ENCODE results near the gene MAPK8IP2.

The MAPK8IP2 gene

GRCh38 chr22:50576070-50576469 lies 24.5 kb upstream of the MAPK8IP2 start:
- DNase-seq = no peak

DNA sequence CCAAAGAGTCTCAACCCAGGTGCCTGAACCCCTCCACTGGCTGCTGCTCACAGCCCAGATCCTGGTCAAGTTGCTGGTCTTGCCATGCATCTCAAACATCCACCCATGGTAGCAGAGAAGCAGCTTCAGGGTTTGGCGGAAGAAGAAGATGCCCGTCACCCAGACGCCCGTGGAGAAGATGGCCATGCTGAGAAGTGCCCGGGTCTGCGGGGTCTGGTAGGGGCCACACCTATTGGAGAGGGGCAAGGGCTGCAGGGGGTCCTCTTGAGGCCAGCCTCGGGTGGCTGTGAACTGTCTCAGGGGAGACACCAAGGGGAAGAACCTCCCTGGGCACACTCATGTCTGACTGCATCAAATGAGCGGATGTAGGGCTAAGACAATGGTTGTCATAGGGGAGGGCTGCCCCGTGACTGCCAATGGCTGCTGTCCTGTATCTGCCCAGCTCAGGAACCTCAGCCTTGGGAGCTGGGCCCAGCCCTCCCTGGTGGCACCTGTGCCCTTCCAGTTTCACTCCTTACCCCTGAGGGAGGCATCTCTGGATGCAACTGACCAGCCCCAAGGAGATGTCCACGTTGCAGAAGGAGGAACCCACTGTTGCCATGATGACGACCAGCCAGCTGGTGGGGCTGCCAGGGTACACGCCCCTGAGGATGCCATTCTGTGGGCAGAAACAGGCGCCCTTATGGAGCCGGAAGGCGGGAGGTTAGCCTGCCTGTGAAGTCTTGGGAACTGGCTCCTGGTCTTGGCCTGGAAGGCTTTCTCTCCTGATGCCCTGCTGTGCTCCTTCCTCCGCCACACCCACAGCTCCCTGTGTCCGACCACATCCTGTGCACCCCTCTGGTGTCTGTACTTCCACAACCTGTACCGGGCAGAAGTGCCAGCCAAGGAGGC lies 23.5 kb upstream of the MAPK8IP2 start:
- no peak for DNase-seq

- no peak for DNase-seq
These were observed 23.0 kb upstream of the MAPK8IP2 start for GRCh38 chr22:50577697-50577986.

GRCh38 chr22:50577987-50578775 lies 22.4 kb upstream of the MAPK8IP2 start, which contains the start of gene CPT1B:
Gene CPT1B (minus strand): TSS chr22:50578427. CDS start chr22:50577915, 512 bp downstream.
- DNase-seq = no peak

DNA sequence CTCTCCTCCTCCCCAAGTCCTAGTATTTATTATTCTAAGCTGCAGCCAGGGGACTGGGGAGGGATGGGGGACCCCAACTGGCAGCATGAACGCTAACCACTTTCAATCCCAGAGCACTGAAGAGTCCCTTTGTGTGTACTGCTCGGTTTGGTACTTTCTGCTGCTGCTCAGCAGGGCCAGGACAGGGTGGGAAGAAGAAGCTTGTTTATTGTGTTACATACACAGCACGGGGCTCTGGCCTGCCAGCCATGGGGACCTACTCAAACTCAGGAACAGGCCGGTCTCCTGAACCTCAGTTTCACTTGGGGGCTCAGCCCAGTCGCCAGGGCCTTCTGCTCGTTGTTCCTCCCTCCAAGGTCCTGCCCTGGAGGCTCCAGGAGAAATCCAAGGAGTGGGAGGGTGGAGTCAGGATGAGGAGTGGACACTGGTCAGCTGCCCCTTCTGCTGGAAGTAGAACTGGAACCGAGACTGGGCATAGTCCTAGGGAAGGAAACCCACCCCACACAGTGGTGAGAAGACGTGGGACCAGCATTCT lies 21.8 kb upstream of the MAPK8IP2 start:
- no peak for DNase-seq

DNA sequence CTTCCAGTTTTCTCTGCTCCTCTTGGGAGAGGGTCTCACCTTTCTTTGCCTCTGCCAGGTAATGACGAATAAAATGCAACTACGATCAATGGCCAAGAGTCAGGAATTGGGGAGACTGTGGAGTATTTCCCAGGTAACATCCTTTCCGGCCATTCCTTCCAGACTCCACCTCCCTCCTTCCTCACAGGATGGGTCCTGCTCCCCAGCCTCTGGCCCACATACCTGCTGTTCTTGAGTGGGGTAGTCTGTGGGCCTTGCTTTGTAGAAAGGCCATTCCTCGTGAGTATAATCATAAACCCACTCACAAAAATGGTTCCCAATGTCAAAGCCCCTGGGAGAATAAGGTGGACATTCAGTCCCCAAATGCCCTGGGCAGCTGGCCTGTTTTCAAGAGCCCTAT lies 20.8 kb upstream of the MAPK8IP2 start:
- no peak for DNase-seq

DNA sequence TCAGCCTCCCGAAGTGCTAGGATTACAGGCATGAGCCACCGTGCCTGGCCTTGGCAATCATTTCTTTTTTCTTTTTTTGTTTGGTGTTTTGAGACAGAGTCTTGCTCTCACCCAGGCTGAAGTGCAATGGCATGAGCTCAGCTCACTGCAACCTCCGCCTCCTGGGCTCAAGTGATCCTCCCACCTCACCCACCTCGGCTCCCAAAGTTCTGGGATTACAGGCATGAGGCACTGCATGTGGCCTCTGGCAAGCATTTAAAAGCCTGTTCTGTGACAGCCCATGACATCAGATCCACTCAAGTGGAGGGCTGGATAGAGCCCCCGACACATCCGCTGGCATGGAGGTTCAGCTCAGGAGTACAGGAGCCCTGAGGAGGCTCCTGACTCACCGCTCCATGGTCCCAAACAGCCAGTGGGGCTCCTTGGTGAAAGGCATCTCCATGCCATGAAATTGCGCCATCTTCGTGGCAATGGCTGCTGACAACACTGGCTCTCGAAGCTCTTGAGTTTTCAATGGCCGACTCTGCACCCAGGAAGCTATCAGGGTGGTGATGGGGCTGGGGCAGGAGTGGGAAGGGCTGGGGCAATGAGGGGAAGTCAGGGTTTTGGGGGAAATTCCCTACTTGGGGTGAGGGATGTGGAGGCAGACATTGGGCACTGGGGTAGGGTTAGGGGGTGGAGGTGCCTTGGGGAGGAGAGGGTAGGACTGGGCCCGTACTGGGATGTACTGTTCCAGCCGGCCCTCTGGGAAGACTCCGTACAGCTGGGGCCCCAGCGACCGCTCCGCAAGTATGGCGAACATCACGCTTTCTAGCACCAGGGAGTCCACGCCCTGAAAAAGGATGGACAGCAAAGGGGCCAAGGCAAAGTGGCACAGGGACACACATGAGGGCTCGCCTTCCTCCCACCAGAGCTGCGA lies 19.3 kb upstream of the MAPK8IP2 start:
- DNase-seq = no peak

- no peak for DNase-seq
These were observed 18.6 kb upstream of the MAPK8IP2 start for GRCh38 chr22:50581950-50582492.

- DNase-seq = peak; percentile 99
These were observed 17.9 kb upstream of the MAPK8IP2 start, which contains the start of gene CHKB for GRCh38 chr22:50582493-50583293. Gene CHKB (minus strand): TSS chr22:50582849. CDS start chr22:50582781, 68 bp downstream.

DNA sequence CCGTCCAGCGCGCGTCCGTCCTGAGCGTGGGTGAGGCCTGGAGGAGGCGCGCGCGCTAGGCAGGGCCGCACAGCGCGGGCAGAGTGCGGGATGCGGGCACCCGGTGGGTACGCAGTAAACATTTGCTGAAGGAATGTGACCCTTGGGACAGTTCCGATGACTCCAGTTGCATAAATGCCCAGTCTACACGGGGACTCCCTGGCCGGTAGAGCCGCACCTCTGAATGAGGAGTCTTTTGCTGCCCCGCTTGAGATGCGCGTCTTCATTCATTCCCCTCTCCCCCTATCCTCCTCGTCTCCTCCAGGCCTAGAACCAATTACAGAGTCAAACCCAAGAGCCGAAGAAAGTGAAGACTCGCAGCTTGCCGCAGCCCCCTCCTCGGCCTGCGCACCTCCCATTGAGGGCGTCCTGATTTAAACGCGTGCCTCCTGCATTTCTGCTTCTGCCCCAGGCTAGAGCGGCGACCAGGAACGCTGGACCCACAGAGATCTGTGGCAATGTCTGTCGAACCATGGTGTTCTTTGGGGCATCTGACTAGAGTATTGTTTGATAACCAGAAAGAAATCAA lies 17.2 kb upstream of the MAPK8IP2 start:
- DNase-seq = no peak

DNA sequence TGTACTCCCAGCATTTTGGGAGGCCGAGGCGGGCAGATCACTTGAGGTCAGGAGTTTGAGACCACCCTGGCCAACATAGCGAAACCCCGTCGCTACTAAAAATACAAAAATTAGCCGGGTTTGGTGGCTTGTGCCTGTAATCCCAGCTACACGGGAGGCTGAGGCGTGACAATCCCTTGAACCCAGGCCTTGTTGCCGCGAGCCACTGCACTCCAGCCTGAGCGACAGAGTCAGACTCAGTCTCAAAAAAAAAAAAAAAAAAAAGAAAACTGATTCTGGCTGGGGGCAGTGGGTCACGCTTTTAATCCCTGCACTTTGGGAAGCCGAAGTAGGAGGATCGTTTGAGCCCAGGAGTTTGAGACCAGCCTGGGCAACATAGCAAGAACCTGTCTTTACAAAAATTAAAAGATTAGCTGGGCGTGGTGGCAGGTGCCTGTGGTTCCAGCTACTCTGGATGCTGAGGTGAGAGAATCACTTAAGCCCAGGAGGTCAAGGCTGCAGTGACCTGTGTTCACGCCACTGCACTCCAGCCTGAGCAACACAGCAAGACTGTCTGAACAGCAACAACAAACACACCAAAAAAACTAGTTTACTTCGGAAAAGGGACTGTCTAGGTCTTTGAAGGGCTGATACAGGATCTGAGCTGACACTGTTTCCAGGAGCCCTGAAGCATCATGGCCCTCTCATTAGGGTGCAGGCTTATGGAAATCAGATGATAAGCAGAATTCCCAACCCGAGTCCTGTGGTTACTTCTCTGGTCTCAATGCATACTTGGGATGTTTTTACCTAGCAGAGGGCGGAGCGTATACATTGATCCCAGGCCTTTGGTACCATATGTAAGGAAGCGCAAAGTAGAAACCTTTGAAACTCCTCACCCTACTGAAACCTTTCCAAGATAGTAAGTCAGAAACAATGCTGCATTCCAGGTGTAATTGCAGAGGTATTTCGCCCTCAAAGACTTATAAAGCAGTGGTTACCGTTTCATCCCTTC lies 16.2 kb upstream of the MAPK8IP2 start:
- no peak for DNase-seq

GRCh38 chr22:50585238-50585637 lies 15.4 kb upstream of the MAPK8IP2 start:
- DNase-seq = no peak

DNA sequence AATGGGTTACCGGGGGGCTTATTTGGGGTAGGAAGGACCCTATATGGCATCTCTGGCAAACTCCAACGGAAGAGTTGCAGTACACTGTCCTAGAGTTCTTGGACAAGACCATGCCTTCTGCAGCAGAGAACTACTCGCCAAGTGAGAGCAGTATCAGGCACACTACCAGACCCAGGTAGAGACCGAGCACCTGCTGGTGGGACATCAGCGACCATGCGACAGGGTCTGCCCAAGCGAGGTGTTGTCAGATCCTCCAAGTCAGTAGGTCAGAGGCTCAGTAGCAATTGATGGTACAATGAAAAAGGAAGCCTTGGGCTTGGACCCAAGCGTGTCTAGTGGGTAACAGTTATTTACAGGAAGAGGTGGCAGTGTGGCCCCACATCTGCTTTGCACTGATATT lies 14.8 kb upstream of the MAPK8IP2 start:
- no peak for DNase-seq

GRCh38 chr22:50586416-50586815 lies 14.2 kb upstream of the MAPK8IP2 start:
- DNase-seq = no peak

- DNase-seq = no peak
These were observed 13.2 kb upstream of the MAPK8IP2 start for GRCh38 chr22:50587407-50587806.

DNA sequence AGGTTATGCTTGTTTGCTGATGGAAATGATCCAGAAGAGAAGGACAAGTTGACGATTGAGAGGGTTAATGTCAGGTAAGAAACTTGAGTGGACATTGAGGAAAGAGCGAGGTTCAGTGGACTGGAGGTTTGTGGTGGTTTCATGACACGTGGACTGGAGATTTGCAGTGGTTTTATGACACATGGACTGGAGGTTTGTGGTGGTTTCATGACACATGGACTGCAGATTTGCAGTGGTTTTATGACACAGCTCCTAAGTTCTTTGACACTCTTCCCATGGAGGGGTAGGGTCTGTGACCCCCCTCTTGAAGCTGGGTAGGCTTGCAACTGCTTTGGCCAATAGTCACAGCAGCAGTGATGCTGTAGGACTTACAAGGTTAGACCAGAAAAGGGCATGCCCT lies 5.4 kb upstream of the MAPK8IP2 start:
- DNase-seq = no peak

DNA sequence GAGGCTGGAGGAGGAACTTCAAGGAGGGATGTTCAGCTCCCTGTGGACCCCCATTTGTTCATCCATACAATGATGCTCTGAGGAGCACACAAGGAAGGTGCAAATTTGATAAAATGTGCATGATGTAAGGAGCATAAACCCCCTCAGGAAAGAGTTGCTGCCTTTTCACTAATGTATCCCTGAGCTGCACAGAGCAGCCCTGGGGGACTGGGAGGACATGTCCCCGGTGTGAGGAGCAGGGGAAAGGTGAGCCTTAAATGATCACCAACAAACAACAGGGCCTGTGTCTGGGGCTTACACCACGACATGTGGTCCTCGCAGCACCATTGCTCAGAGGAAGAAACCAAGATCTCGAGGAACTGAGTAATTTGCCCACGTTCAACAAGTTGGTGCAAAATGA lies 3.5 kb upstream of the MAPK8IP2 start:
- no peak for DNase-seq

DNA sequence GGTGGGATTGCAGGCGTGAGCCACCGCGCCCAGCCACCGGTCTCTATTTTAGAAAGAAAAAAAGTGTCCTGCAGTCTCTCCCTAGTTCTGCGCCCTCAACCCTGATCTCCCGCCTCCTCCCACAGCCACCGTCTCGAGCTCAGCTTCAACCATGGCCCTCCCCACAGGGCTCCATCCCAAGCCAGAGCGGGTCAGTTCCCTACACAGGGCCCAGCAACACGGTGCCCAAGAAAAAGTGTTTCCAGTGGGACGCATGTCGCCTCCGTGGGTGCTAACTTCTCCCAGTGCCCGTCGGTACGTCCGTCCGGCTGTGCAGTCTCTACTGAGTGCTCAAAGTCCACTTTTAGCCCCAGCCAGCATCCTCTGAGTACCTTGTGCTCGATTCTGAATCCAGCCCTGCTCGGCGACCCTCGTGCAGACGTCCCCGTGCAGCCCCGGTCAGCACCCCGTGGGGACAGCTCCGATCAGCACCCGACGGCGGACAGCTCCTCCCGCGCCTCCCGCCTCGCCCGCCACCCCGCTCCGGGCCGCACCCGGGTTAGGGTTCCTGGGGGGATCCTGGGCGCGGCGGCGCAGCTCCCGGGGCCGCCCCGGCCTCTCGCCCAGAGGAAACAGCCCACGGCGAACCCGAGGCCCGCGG lies 657 bp upstream of the MAPK8IP2 start:
- peak; percentile 16 for DNase-seq

DNA sequence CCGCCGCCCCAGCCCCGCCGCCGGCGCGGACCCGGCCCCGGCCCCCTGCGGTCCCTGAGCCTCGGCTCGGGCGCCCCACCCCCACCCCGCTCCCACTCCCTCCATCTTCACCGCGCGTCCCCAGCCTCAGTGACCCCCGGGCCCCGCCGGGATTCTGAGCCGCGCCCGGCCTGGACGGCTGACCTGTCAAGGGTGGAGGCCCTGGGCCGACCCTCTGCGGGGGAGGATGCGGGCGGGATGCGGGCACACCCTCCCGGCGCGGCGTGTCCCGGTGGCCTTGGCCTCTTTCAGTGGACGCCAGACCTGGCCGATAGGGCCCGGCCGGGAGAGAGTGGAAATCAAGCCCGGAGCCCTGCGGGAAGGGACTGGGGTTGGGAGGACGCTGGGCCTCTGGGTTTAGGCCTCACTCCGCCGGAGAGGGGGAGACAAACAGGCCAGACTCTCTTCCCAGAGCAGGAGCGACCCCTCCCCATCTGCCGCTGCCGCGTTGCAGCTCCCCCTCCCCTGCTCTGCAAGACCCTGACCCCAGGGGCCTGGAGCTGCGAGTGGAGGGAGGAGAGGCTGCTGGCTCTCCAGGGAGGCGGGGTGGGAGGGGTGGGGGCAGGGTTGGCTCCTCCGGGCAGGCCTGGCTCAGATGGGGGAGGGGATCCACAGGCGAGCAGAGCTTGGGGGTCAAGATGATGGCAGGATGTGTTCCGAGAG lies 525 bp downstream of the MAPK8IP2 start:
- no peak for DNase-seq
